Activated CD4-positive, alpha-beta T cell treated with anti-CD3 and anti-CD28 coated beads, Interleukin-2, amount 50 U/mL, for 48 hours (primary cell): ENCODE data around the gene INTS3.

Source experiments
- DNase-seq, 2 experiments: peaks; one replicate each; pipeline ENCODE4 v3.0.0-alpha.2; 2020

Gene INTS3

GRCh38 chr1:153796786-153797659 lies 69.2 kb downstream of the INTS3 start:
- DNase-seq: peak; percentile 89 to 91

GRCh38 chr1:153798468-153798780 lies 70.6 kb downstream of the INTS3 start:
- DNase-seq: no peak

- DNase-seq: no peak
Measured at GRCh38 chr1:153799016-153799415, 71.2 kb downstream of the INTS3 start.

GRCh38 chr1:153799566-153800465 lies 72.0 kb downstream of the INTS3 start:
- DNase-seq: no peak

- DNase-seq: no peak
Measured at GRCh38 chr1:153800516-153800915, 72.7 kb downstream of the INTS3 start.

- DNase-seq: no peak
Measured at GRCh38 chr1:153801028-153801625, 73.3 kb downstream of the INTS3 start.

- no peak for DNase-seq
Measured at GRCh38 chr1:153801786-153802697, 74.2 kb downstream of the INTS3 start.

- DNase-seq: no peak
Measured at GRCh38 chr1:153803470-153804056, 75.7 kb downstream of the INTS3 start.

- no peak for DNase-seq
Measured at GRCh38 chr1:153804112-153804511, 76.3 kb downstream of the INTS3 start.

GRCh38 chr1:153805042-153805745 lies 77.3 kb downstream of the INTS3 start:
- peak; percentile 68 to 77 for DNase-seq

GRCh38 chr1:153805886-153806719 lies 78.3 kb downstream of the INTS3 start:
- DNase-seq: no peak

- DNase-seq: no peak
Measured at GRCh38 chr1:153816283-153816889, 88.5 kb downstream of the INTS3 start.

- DNase-seq: no peak
Measured at GRCh38 chr1:153818876-153819275, 91.0 kb downstream of the INTS3 start.
